Adipose tissue (tissue), 3 donors: ENCODE measurements around the gene CDH9. TPM values are rescaled to one million over a fixed set of nuclear protein-coding genes. Genes with fewer than 3 reads are reported as not detected.

Source experiments
- H3K27ac ChIP-seq: one replicate; pipeline ENCODE4 v1.5.1; 2013; ENCODE audit warnings: low read depth, low read length
- WGBS, 3 donors: extraction: QIAGEN DNeasy Blood & Tissue Kit; methylation state at CpG; one replicate each; pipeline ENCODE4 v1.1.7; 2013; 5-methylcytosine and 5-hydroxymethylcytosine counted together
- polyA plus RNA-seq, 3 donors: library from polyadenylated mRNA; stranded (reverse); fragments of 200-250 nt; gene quantifications; one replicate each; pipeline ENCODE4 v1.2.3, GENCODE V29; 2013
- donor health status: healthy with polysubstance abuse.
- donor health status: Bipolar disorder and iron deficiency.
- donor health status: healthy.

Gene CDH9
- polyA plus RNA-seq, 3 donors, result not detected

- no peak overlapping the region for H3K27ac ChIP-seq
- 57 to 79% (median 72%) methylated on average over 3 of the region's 3 CpGs for WGBS, 3 donors
These were observed 56.6 kb downstream of the CDH9 start for GRCh38 chr5:26981750-26982149.

- WGBS, 3 donors, result 64 to 71% (median 70%) methylated on average over 1 of the region's 1 CpG
These were observed 79.1 kb downstream of the CDH9 start for GRCh38 chr5:26959290-26959689.

GRCh38 chr5:26955161-26955560, 83.2 kb downstream of the CDH9 start:
- 61 to 70% (median 63%) methylated on average over 2 of the region's 2 CpGs for WGBS, 3 donors
- no peak overlapping the region for H3K27ac ChIP-seq

More at GRCh38 chr5:26959290-26959689, 79.1 kb downstream of the CDH9 start:
- no peak overlapping the region for H3K27ac ChIP-seq

- 61 to 78% (median 69%) methylated on average over 2 of the region's 2 CpGs for WGBS, 3 donors
These were observed 89.5 kb downstream of the CDH9 start for GRCh38 chr5:26948921-26949320.

GRCh38 chr5:26945901-26946300, 92.5 kb downstream of the CDH9 start:
- H3K27ac ChIP-seq, result no peak overlapping the region

More at GRCh38 chr5:26948921-26949320, 89.5 kb downstream of the CDH9 start:
- H3K27ac ChIP-seq, result no peak overlapping the region

- 50 to 60% (median 52%) methylated on average over 2 of the region's 2 CpGs for WGBS, 3 donors
- no peak overlapping the region for H3K27ac ChIP-seq
These were observed 95.9 kb downstream of the CDH9 start for GRCh38 chr5:26942481-26942880.

GRCh38 chr5:26940994-26941393, 97.4 kb downstream of the CDH9 start:
- 41 to 77% (median 63%) methylated on average over 1 of the region's 1 CpG for WGBS, 3 donors
- no peak overlapping the region for H3K27ac ChIP-seq

- no peak overlapping the region for H3K27ac ChIP-seq
- 56 to 88% (median 83%) methylated on average over 2 of the region's 2 CpGs for WGBS, 3 donors
These were observed 106.1 kb downstream of the CDH9 start for GRCh38 chr5:26932238-26932637.

GRCh38 chr5:26921439-26921838, 116.9 kb downstream of the CDH9 start:
- WGBS, 3 donors, result 77 to 85% (median 82%) methylated on average over 6 of the region's 6 CpGs
- no peak overlapping the region for H3K27ac ChIP-seq

- H3K27ac ChIP-seq, result no peak overlapping the region
- WGBS, 3 donors, result 53 to 64% (median 62%) methylated on average over 4 of the region's 4 CpGs
These were observed 134.9 kb downstream of the CDH9 start for GRCh38 chr5:26903469-26903868.

- no peak overlapping the region for H3K27ac ChIP-seq
These were observed 143.6 kb downstream of the CDH9 start for GRCh38 chr5:26894719-26895263.

GRCh38 chr5:26893078-26893477, 145.3 kb downstream of the CDH9 start:
- no peak overlapping the region for H3K27ac ChIP-seq

GRCh38 chr5:26889815-26890214, 148.6 kb downstream of the CDH9 start:
- H3K27ac ChIP-seq, result no peak overlapping the region
- WGBS, 3 donors, result 31 to 50% (median 48%) methylated on average over 3 of the region's 3 CpGs

- no peak overlapping the region for H3K27ac ChIP-seq
- WGBS, 3 donors, result 37 to 51% (median 46%) methylated on average over 2 of the region's 2 CpGs
These were observed 153.9 kb downstream of the CDH9 start for GRCh38 chr5:26884481-26884880.

GRCh38 chr5:26883375-26883774, 155.0 kb downstream of the CDH9 start:
- WGBS, 3 donors, result 77 to 81% (median 78%) methylated on average over 5 of the region's 5 CpGs
- H3K27ac ChIP-seq, result no peak overlapping the region

GRCh38 chr5:26881901-26882300, 156.5 kb downstream of the CDH9 start:
- WGBS, 3 donors, result 42 to 48% (median 45%) methylated on average over 2 of the region's 2 CpGs
- H3K27ac ChIP-seq, result no peak overlapping the region

GRCh38 chr5:26877154-26877553, 161.2 kb downstream of the CDH9 start:
- 65 to 84% (median 82%) methylated on average over 4 of the region's 4 CpGs for WGBS, 3 donors
- no peak overlapping the region for H3K27ac ChIP-seq

- no peak overlapping the region for H3K27ac ChIP-seq
- WGBS, 3 donors, result 61 to 80% (median 70%) methylated on average over 3 of the region's 3 CpGs
These were observed 166.0 kb downstream of the CDH9 start for GRCh38 chr5:26872337-26872736.

GRCh38 chr5:26869781-26870180, 168.6 kb downstream of the CDH9 start:
- WGBS, 3 donors, result 75 to 84% (median 84%) methylated on average over 1 of the region's 1 CpG
- H3K27ac ChIP-seq, result no peak overlapping the region

GRCh38 chr5:26868504-26868903, 169.9 kb downstream of the CDH9 start:
- WGBS, 3 donors, result 85 to 92% (median 92%) methylated on average over 3 of the region's 3 CpGs
- no peak overlapping the region for H3K27ac ChIP-seq

- no peak overlapping the region for H3K27ac ChIP-seq
- 50 to 55% (median 54%) methylated on average over 4 of the region's 4 CpGs for WGBS, 3 donors
These were observed 174.3 kb downstream of the CDH9 start for GRCh38 chr5:26864061-26864460.
